Posterior vena cava (tissue), 2 donors: ENCODE data around the gene SAPCD1. TPM values are rescaled to one million over a fixed set of nuclear protein-coding genes. Genes with fewer than 3 reads are reported as not detected.

ENCODE experiments used
- DNase-seq: peaks from one replicate; pipeline ENCODE4 v3.0.0-alpha.2; 2020; ENCODE audit warnings: low spot score
- intact Hi-C, 2 donors: fragments of 100-400 bp; cut with DNase I; formaldehyde crosslinking; loops; one replicate each; pipeline versions ENCODE4 v1.14.1 to v1.14.2; 2022 to 2023
- total RNA-seq, 2 donors: library from RNA; stranded (reverse); fragmentation: NEBNext Ultra II Directional; extraction: Animal tissue kit (Norgen Biotek cat#: 25700); gene quantifications; one replicate each; pipeline ENCODE4 v1.2.1, GENCODE V29; 2021
- donor health status: DM: yes; HTN: yes; CAD: no.
- donor health status: DM: yes; HTN: yes; CAD: no.

The SAPCD1 gene
- total RNA-seq, 2 donors from 2014 or later: not detected

DNA sequence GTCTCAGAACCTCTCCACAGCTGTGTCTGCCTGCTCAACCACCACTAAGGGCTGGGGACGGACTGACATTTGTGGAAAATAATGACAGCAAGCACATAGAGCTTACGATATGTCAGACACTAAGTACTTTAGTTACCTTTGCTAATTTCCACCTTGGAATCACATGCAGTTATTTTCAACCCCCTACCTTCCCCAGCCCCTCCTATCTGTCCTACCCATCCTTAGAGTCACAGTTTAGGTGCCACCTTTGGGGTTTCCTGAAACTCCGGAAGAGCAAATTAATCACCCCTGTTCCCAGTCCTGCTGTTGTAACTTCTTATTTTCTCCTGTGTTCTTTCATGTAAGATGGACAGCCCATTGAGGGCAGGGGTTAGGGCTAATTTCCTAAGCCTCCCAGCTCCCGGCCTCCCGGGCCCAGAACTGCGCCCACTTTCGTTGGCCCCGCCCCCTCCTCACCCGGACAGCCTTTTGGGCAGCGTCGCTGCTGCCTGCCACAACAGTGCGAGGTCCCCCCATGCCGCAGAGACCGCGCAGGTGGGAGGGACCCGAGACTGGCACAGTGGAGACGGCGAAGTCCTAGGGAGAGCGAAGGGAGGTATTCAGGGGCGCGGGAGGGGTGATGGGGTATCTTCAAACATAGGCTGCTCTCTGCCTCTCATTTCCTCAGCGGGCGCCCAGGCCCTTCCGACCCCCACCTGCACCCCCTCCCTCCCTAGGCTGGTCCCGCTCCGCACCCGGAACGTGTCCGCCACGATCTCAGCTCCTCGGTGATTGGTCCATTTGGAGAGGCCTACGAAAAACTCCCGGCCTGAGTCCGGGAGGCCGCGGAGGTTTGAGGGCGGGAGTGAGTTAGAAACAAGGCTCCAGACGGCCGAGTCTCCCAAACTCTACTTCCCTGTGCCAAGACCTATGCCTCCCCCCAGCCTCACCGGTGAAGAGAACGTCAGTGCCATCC is 34.5 kb upstream of the SAPCD1 start:
- intact Hi-C loops: loop anchor here in 1 of 2 donors (10.0 kb wide), 2 partner anchors 67 to 723 kb away; partner anchors contain the start of gene VARS1
- no peak for DNase-seq

DNA sequence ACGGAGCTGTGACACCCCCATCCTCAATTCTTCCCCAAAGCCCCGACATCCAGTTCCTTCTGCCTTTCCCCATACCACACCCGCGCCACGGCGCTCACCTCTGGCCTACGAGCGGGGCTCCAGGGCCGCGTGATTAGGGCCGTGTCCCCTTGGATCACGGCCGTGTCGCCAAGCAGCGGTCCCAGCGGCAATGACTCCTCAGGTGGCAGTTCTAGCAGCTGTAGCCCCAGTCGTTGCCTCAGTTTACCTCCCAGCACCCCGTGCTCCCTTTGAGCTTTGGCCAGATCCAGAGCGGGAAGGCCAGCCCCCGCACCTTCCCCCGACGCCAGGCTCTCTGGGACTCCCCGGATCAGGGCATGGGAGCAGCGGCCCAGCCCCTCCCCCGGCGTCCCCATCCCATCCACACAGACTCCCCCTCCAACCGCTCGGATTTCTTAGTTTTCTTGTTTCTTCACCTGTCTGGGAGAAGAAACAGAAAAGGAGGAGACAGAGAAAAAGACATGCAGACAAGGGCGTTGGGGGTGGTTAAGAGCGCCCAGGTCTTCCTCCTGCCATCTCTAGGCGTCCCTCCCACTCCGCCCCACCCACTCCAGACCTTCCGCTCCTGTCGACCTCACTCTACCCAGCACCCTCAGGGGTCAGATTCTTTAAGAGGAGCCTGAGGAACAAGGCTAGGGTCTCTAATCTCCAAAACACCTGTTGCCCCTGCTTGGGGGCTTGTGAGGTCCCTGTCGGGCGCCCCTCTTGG is 33.5 kb upstream of the SAPCD1 start, which contains the start of gene DDAH2:
DDAH2 (minus strand) TSS at position 533 of the 748 bp plus-strand sequence; CDS start at position 395, 138 bp downstream.
- DNase-seq: peak; percentile 85
- intact Hi-C loops: loop anchor here in 1 of 2 donors (10.0 kb wide), 2 partner anchors 66 to 724 kb away; partner anchors contain the start of gene VARS1

- peak; percentile 98 for DNase-seq
- intact Hi-C loops: loop anchor here in 1 of 2 donors (10.0 kb wide), 2 partner anchors 65 to 725 kb away; partner anchors contain the start of gene VARS1
Observed at GRCh38 chr6:31729515-31729978, 32.9 kb upstream of the SAPCD1 start.

GRCh38 chr6:31729979-31730630 is 32.4 kb upstream of the SAPCD1 start:
- intact Hi-C loops: loop anchor here (10.0 kb wide), 2 partner anchors 65 to 725 kb away; partner anchors contain the start of gene VARS1 (in 2 of the 2)
- DNase-seq: peak; percentile 97

DNA sequence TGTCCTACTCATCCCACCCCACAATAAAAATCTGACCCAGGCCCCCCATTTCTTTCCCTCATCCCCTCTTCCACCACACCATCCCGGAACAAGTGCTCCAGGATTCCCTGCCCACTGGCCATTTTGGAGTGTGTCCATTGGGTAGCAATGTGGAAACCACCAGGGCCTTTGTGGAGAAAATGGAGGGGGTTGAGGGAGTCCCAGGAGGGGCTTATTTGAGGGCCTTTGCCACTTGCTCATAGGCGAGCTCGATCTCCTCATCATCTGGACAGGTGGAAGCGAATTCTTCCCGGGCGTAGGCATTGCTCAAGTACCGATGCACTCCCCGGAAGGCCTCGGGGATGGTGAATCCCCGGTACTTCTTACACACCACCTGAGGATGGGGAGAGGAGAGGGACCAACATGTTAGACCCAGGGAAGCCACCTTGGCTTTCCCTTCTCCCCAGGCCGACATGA is 31.8 kb upstream of the SAPCD1 start:
- no peak for DNase-seq
- intact Hi-C loops: loop anchor here in 1 of 2 donors (10.0 kb wide), 1 partner anchor 64 kb away; the partner anchor contains the start of gene VARS1

GRCh38 chr6:31732029-31732428 is 30.4 kb upstream of the SAPCD1 start:
- intact Hi-C loops: loop anchor here in 1 of 2 donors (10.0 kb wide), 1 partner anchor 63 kb away; the partner anchor contains the start of gene VARS1
- DNase-seq: no peak

DNA sequence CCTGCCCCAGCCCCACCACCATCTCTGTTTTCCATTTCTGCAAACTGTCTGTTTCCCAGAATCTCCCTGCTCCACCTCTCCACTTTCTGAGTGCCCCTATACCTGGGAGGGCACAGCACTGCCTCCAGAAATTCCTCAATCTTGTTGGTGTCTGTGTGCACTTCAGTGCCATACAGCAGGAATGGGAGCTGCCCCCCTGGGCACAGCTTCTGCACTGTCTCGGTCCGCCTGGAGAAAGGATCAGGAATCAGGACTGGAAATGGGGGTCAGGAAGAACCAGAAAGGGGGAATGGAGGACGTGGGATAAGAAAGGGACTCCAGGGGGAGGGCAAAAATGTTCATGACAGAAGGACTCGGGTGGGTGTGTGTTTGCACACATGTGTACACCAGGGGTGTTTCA is 28.7 kb upstream of the SAPCD1 start:
- no peak for DNase-seq
- intact Hi-C loops: loop anchor here (1.0 to 10.0 kb wide), 2 partner anchors 20 to 61 kb away; partner anchors contain the start of gene VARS1 (in 1 of the 2)

- no peak for DNase-seq
- intact Hi-C loops: loop anchor here in 1 of 2 donors (10.0 kb wide), 1 partner anchor 60 kb away; the partner anchor contains the start of gene VARS1
Observed at GRCh38 chr6:31734247-31734820, 28.1 kb upstream of the SAPCD1 start.

GRCh38 chr6:31734821-31735406 is 27.5 kb upstream of the SAPCD1 start:
- intact Hi-C loops: loop anchor here in 1 of 2 donors (10.0 kb wide), 1 partner anchor 60 kb away; the partner anchor contains the start of gene VARS1
- DNase-seq: no peak

DNA sequence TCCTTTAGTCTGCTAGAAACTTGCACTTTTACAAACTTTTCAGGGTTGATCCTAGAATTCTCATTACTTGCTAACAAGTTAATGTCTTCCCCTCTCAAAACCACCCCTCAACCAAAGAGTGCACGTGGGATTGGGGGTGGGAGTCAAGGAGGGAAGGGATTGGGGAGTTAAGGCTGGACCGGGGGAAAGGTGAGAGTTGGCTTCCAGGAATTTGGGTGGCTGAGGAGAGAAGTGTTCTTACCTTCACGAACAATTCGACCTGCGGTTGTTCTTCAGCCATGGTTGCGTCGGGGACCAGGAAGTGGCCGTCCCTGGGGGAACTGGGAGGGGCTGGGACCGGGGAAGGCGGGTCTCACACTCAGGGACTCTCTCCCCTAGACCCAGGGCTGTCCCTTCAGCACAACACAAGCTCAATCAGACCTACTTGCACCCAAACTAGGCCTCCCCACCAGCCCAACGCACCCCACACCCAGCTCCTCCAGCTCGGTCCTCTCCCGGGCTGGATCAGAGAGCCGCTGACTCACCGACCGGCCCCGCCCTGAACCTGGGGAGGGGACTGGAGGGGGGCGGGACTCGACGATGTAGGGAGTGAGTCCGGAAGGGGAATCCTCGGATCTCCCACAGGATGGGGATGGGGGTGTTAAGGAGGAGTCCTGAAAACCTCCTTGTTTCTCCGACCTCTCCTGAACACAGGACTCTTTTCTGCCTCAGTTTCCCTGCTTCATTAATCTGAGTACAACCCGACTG is 26.3 kb upstream of the SAPCD1 start, which contains the start of gene CLIC1:
CLIC1 (minus strand) TSS at position 510 of the 747 bp plus-strand sequence; CDS start at position 280, 230 bp downstream.
- intact Hi-C loops: loop anchor here in 1 of 2 donors (10.0 kb wide), 1 partner anchor 59 kb away; the partner anchor contains the start of gene VARS1
- peak; percentile 96 for DNase-seq

- no peak for DNase-seq
- intact Hi-C loops: loop anchor here in 1 of 2 donors (10.0 kb wide), 1 partner anchor 58 kb away; the partner anchor contains the start of gene VARS1
Observed at GRCh38 chr6:31736768-31737314, 25.6 kb upstream of the SAPCD1 start.

GRCh38 chr6:31737315-31737990 is 25.0 kb upstream of the SAPCD1 start:
- DNase-seq: no peak
- intact Hi-C loops: loop anchor here in 1 of 2 donors (10.0 kb wide), 1 partner anchor 57 kb away; the partner anchor contains the start of gene VARS1

DNA sequence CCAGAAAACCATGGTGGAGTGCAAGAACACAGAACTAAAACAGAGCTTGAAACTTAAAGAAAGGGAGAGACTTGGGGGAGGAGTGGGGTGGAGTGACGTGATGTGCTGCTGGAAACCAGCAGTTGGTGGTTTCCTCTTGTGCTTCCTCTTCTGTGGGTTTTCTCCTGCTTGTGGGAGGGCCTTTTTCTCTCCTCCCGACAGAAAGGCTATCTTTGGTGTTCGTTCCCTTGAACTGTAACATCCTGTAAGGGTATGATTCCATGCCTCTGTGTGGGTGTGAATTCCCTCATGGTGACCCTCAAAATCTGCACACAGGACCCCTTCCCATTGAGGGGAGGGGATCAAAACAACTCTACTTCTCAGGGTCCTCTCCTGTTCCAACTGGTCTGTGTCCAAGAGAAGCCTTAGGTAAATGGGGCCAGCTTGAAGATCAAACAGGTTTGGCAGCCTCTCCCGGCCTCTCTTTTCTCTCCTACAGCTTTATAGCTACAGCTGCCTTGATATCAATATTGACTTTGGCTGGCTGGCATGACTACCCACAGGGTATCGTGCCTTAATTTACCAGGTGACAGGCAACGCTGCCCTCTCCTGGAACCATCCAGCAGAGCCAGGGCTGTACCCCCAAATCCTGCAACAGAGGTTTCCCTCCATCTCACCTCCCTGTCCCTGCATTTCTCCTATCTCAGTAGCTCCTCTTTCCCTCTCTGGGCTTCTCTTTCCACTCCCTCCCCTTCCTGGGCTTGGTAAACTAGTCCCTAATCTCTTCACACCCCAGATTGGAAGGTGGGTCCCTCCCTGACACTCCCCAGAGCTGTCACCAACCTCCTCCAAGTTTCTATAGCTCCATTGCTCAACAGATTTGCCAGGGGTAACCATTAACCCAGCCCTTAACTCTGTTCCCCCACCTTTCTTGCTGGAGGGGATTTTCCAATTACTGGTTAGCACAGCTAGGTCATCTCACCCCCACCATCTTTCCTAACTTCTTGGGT is 24.2 kb upstream of the SAPCD1 start:
- DNase-seq: no peak
- intact Hi-C loops: loop anchor here in 1 of 2 donors (10.0 kb wide), 1 partner anchor 57 kb away; the partner anchor contains the start of gene VARS1

DNA sequence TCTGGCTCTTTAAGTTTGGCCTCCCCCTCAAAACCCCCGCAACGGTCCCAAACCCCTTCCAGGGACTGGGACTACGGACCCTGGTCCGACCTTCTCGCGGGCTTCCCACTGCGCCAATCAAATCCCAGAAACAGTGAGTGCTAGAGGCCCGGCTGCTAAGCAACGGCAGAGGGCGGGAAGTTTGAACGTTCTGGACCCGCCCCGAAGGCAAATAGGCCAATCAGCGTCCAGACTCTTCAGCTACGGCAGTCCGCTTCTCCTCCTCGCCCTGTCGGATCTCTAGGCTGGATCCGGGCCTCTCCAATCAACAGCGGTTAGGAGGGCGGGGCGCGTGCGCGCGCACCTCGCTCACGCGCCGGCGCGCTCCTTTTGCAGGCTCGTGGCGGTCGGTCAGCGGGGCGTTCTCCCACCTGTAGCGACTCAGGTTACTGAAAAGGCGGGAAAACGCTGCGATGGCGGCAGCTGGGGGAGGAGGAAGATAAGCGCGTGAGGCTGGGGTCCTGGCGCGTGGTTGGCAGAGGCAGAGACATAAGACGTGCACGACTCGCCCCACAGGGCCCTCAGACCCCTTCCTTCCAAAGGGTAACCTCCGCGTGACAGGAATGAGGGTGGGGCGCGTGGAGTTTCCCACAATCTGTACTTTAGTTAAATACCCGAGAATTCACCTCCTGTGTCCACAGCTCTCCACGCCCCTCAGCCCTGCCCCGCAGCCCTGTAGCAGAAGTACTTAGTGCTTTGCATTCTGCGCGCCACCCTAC is 22.6 kb upstream of the SAPCD1 start, which contains the start of gene MSH5:
MSH5 (plus strand) TSS at position 367 of the 758 bp plus-strand sequence. CDS start 462 bp downstream, outside the sequence.
- intact Hi-C loops: loop anchor here in 1 of 2 donors (10.0 kb wide), 1 partner anchor 55 kb away; the partner anchor contains the start of gene VARS1
- DNase-seq: peak; percentile 99
